GM12891 (cell line): ENCODE results near the gene SNTG2.

Experiments
- DNase-seq: peaks from one replicate; pipeline ENCODE4 v3.0.0; 2011; ENCODE audit warnings: low spot score; ENCODE audit not compliant: insufficient read length
- FAIRE-seq: peaks from 2 replicates; lab custom pipeline; 2011; peaks lifted over from hg19 to GRCh38; lab: Jason Lieb, UNC
- PAX5 ChIP-seq: IDR thresholded peaks from 2 replicates; pipeline ENCODE4 v1.6.1; 2011; ENCODE audit warnings: low read length, moderate library complexity, mild to moderate bottlenecking; ENCODE audit not compliant: insufficient read depth, severe bottlenecking
- POLR2A ChIP-seq: IDR thresholded peaks from 2 replicates; pipeline ENCODE4 v1.6.1; 2011; ENCODE audit warnings: low read depth, low read length, control low read depth
- POLR2AphosphoS5 ChIP-seq: IDR thresholded peaks from 2 replicates; pipeline ENCODE4 v1.6.1; 2011; ENCODE audit warnings: low read depth, low read length, control low read depth
- POU2F2 ChIP-seq: IDR thresholded peaks from 2 replicates; pipeline ENCODE4 v1.6.1; 2011; ENCODE audit warnings: low read depth, mild to moderate bottlenecking, control low read depth, low read length, moderate library complexity
- SPI1 ChIP-seq: IDR thresholded peaks from 2 replicates; pipeline ENCODE4 v1.6.1; 2011; ENCODE audit warnings: low read depth, low read length, control low read depth
- TAF1 ChIP-seq: IDR thresholded peaks from 2 replicates; pipeline ENCODE4 v1.6.1; 2011; ENCODE audit warnings: low read depth, low read length, control low read depth

The SNTG2 gene

GRCh38 chr2:1011985-1012384 is 61.3 kb downstream of the SNTG2 start:
- DNase-seq (no peak), FAIRE-seq (no peak)
- TF ChIP-seq TAF1: no peak
- no peak for TF ChIP-seq PAX5

- TF ChIP-seq PAX5 (no peak), POU2F2 (no peak), POLR2A (no peak), SPI1 (no peak), POLR2AphosphoS5 (no peak), TAF1 (no peak)
- FAIRE-seq (no peak), DNase-seq (no peak)
Observed at GRCh38 chr2:1014802-1015201, 64.2 kb downstream of the SNTG2 start.

- DNase-seq: no peak
- FAIRE-seq: no peak
- TF ChIP-seq TAF1 (no peak), PAX5 (no peak), POLR2AphosphoS5 (no peak), POLR2A (no peak), POU2F2 (no peak), SPI1 (no peak)
Observed at GRCh38 chr2:1016500-1016899, 65.9 kb downstream of the SNTG2 start.

DNA sequence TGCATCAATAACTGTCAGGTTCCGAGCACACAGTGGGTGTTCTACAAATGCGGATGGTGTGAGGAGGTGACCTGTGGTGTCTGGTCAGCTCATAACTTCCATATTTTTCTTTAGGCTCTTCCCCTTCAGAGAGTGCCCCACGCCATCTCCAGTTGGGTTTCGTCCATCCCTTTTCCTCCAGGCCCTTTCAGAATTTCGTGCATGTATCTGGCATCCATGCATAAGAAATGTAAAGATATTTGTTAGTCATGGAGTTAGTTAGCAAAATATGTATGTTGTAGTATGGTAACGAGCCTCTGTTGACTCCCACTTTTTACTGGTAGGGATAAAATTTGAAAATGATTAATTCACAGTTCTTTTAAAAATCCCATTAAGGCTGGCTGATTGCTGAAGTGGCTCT is 67.2 kb downstream of the SNTG2 start:
- DNase-seq (no peak), FAIRE-seq (no peak)
- TF ChIP-seq SPI1 (no peak), TAF1 (no peak), PAX5 (no peak), POU2F2 (no peak), POLR2AphosphoS5 (no peak), POLR2A (no peak)

GRCh38 chr2:1020206-1020605 is 69.6 kb downstream of the SNTG2 start:
- FAIRE-seq (no peak), DNase-seq (no peak)
- TF ChIP-seq SPI1: no peak
- TF ChIP-seq PAX5: no peak
- TF ChIP-seq TAF1: no peak
- no peak for TF ChIP-seq POU2F2
- TF ChIP-seq POLR2AphosphoS5: no peak
- no peak for TF ChIP-seq POLR2A

- no peak for TF ChIP-seq POU2F2
- TF ChIP-seq TAF1: no peak
- TF ChIP-seq POLR2AphosphoS5: no peak
- TF ChIP-seq POLR2A: no peak
- no peak for TF ChIP-seq SPI1
- no peak for TF ChIP-seq PAX5
- FAIRE-seq (no peak), DNase-seq (no peak)
Observed at GRCh38 chr2:1022178-1022577, 71.5 kb downstream of the SNTG2 start.

DNA sequence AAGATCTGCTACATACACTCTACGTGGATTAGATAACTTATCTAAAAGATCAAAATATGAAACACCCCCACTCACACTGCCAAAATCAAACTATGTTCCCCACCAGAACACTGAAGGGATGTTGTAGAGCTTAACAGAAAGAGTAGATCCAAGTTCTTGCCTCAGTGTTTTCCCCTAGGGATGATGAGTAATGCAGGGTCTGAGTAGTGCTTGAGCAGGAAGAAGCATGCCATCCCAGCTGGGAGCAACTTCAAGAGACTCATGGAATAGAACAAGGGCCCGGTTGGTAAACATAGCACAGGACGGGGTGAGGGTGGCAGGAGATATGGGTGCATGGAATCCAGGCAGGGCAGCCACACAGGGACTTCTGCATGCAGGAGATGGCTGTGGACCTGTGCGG is 74.3 kb downstream of the SNTG2 start:
- no peak for TF ChIP-seq PAX5
- no peak for TF ChIP-seq POLR2A
- TF ChIP-seq POLR2AphosphoS5: no peak
- TF ChIP-seq TAF1: no peak
- TF ChIP-seq SPI1: no peak
- TF ChIP-seq POU2F2: no peak
- FAIRE-seq (no peak), DNase-seq (no peak)

GRCh38 chr2:1026141-1026540 is 75.5 kb downstream of the SNTG2 start:
- FAIRE-seq (no peak), DNase-seq (no peak)
- no peak for TF ChIP-seq POLR2A
- no peak for TF ChIP-seq SPI1
- TF ChIP-seq TAF1: no peak
- TF ChIP-seq PAX5: no peak
- no peak for TF ChIP-seq POLR2AphosphoS5

DNA sequence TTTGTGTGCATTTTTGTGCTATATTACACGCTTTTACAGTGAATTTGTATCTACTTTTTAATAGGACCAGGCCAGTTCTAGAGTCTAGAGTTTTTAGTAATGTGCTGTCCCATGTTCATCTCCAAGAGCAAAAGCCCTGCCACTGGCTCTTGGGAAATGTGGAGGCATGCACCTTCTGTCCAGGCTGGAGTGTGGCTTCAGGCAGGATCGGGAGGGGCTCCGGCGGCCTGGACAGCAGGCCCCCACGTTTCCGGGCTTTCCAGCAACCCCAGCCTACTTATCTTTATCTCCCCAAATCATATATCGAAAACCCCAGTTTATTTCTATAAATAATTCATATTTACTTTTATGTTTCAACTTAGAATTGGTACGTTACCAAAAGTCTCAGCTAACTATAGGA is 78.2 kb downstream of the SNTG2 start:
- FAIRE-seq (no peak), DNase-seq (no peak)
- TF ChIP-seq POLR2A (no peak), TAF1 (no peak), SPI1 (no peak), POU2F2 (no peak), POLR2AphosphoS5 (no peak), PAX5 (no peak)

DNA sequence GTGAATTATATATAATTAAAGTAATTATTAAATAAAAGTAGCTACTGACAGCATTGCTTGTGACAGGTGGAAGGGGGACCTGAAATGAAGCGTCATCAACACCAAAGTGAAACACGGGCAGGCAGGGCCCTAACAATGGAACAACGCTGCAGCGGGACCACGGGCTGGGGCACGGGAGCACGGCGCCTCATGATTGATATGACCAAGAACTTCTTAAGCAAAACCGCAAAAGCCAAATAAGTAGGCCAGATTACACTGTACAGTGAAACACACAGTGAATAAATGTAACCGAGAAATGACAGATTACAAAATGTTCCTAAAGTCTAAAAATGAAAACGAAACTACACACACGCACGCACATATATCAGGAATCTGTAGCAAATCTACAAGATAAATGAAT is 81.4 kb downstream of the SNTG2 start:
- DNase-seq (no peak), FAIRE-seq (no peak)
- TF ChIP-seq SPI1: no peak
- TF ChIP-seq PAX5: no peak
- TF ChIP-seq POU2F2: no peak
- TF ChIP-seq POLR2AphosphoS5: no peak
- TF ChIP-seq POLR2A: no peak
- TF ChIP-seq TAF1: no peak
